Thoracic aorta (tissue), 2 donors: ENCODE results near the gene C10orf95. TPM values are rescaled to one million over a fixed set of nuclear protein-coding genes. Genes with fewer than 3 reads are reported as not detected.

Source experiments
- ATAC-seq: fragments of 150-250 bp; one replicate; pipeline ENCODE4 v1.8.0; 2017; ENCODE audit warnings: low read depth; ENCODE audit not compliant: insufficient number of reproducible peaks, low FRiP score
- DNase-seq: peaks from one replicate; pipeline ENCODE4 v3.0.0-alpha.2; 2020; ENCODE audit warnings: low spot score
- H3K27ac ChIP-seq, 2 donors: fragments of 200-600 bp; sonication (generic); 1 replicate in 1 of 2; 2 replicates in 1 of 2; pipeline ENCODE4 v1.5.1; 2016; ENCODE audit warnings: mild to moderate bottlenecking in 2 of 2, moderate library complexity in 2 of 2
- H3K27me3 ChIP-seq: fragments of 200-600 bp; sonication (generic); replicated peaks from 2 replicates; pipeline ENCODE4 v1.6.0; 2016; ENCODE audit warnings: mild to moderate bottlenecking; ENCODE audit not compliant: insufficient read depth
- H3K36me3 ChIP-seq: fragments of 200-600 bp; sonication (generic); one replicate; pipeline ENCODE4 v1.5.1; 2016
- H3K4me1 ChIP-seq, 2 donors: fragments of 200-600 bp; sonication (generic); 1 replicate in 1 of 2; 2 replicates in 1 of 2; pipeline versions ENCODE4 v1.5.1 to v1.6.0; 2016; ENCODE audit warnings: low read depth in 2 of 2, mild to moderate bottlenecking in 1 of 2; ENCODE audit not compliant: control insufficient read depth in 1 of 2
- H3K4me3 ChIP-seq: fragments of 200-600 bp; sonication (generic); 2 replicates; pipeline ENCODE4 v1.5.1; 2016; ENCODE audit warnings: mild to moderate bottlenecking
- H3K9me3 ChIP-seq: fragments of 200-600 bp; sonication (generic); 2 replicates; pipeline ENCODE4 v1.5.1; 2016
- total RNA-seq, 2 donors: library from RNA; depleted of rRNA; stranded (reverse); fragments of >200 nt; gene quantifications; one replicate each; pipeline versions ENCODE4 v1.1.0 to v1.2.3, GENCODE V29; 2016
- TF ChIP-seq, protein P1 (sequence below): fragments of 200-600 bp; sonication (generic); IDR thresholded peaks from one replicate; pipeline ENCODE4 v1.5.1; 2019; ENCODE audit warnings: antibody characterized with exemption

C10orf95 gene
- total RNA-seq, 2 donors from 2014 or later: not detected

DNA sequence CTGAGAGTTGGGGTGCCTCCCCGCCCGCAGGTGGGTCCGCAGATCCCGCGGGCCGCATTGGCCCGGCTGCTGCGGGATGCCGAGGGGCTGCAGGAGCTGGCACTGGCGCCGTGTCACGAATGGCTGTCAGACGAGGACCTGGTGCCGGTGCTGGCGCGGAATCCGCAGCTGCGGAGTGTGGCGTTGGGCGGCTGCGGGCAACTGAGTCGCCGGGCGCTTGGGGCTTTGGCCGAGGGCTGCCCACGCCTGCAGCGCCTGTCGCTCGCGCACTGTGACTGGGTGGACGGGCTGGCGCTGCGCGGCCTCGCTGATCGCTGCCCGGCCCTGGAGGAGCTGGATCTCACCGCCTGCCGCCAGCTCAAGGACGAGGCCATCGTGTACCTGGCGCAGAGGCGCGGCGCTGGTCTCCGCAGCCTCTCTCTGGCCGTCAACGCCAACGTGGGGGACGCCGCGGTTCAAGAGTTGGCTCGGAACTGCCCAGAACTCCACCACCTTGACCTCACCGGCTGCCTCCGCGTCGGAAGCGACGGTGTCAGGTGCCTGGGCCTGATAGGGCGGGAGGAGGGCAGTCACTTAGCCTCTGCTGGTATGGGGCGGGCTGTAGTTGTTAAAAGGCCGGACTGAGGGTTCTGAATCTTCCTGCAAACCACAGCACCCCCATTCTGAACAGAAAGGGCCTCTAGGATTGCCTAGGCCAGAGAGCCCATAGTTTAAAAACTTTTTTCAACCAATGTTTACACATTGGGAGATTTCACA is 29.4 kb downstream of the C10orf95 start:
- Histone ChIP-seq H3K36me3 (peaks cover 16% of the 10 kb centered on the region), H3K4me3 (peak overlapping the region; percentile 99), H3K27me3 (no peaks in the 10 kb centered on the region), H3K4me1 (peaks cover 21 to 33% of the 10 kb centered on the region in 2 donors), H3K27ac (peak overlapping the region; percentile 72 to 80), H3K9me3 (no peaks in the 10 kb centered on the region)
- TF ChIP-seq, protein P1, sequence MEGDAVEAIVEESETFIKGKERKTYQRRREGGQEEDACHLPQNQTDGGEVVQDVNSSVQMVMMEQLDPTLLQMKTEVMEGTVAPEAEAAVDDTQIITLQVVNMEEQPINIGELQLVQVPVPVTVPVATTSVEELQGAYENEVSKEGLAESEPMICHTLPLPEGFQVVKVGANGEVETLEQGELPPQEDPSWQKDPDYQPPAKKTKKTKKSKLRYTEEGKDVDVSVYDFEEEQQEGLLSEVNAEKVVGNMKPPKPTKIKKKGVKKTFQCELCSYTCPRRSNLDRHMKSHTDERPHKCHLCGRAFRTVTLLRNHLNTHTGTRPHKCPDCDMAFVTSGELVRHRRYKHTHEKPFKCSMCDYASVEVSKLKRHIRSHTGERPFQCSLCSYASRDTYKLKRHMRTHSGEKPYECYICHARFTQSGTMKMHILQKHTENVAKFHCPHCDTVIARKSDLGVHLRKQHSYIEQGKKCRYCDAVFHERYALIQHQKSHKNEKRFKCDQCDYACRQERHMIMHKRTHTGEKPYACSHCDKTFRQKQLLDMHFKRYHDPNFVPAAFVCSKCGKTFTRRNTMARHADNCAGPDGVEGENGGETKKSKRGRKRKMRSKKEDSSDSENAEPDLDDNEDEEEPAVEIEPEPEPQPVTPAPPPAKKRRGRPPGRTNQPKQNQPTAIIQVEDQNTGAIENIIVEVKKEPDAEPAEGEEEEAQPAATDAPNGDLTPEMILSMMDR: no peak
- ATAC-seq (no peak), DNase-seq (no peak)

GRCh38 chr10:102421507-102421756 is 29.9 kb downstream of the C10orf95 start:
- no peaks in the 10 kb centered on the region for H3K9me3 ChIP-seq
- peaks cover 16% of the 10 kb centered on the region for H3K36me3 ChIP-seq
- ATAC-seq: no peak
- no peaks in the 10 kb centered on the region for H3K27me3 ChIP-seq
- H3K4me1 ChIP-seq: peaks cover 21 to 33% of the 10 kb centered on the region in 2 donors
- H3K4me3 ChIP-seq: peak overlapping the region; percentile 99
- TF ChIP-seq, protein P1: no peak
- H3K27ac ChIP-seq: peak overlapping the region; percentile 72 to 80
- DNase-seq: no peak

DNA sequence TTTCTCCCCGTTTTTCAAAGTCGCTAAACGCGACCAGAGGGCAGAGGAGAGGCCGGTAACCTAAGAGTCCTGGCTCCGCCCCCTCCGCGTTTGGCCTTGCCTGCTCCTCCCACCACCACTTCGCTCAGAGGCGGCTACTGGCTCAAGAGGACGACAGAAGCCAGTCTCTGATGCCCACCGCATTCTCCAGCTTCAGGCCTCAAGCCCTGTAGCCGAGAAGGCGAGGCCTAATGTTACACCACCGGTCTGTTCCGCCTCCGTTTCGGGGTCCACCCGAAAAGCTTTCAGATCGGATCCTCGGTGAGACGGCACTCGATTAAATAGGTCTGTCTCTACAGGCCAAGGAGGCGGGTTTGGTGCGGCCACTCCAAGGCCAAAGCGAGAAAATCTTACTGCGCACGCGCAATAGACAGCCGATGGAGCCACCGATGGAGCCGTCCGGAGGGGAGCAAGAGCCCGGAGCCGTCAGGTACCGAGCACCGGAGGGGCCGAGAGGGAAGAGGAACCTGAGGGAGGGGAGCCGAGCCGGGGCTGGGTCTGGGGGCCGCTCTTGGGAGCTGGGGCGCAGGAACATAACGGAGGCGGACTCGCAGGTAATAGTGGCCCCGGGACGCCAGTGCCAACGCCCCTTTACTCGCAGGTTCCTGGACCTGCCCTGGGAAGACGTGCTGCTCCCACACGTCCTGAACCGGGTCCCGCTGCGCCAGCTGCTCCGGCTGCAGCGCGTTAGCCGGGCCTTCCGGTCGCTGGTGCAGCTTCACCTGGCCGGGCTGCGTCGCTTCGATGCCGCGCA is 30.4 kb downstream of the C10orf95 start, which contains the start of gene FBXL15:
Gene FBXL15 (plus strand): TSS at position 123 of the 793 bp plus-strand sequence. CDS start 294 bp downstream, at position 417.
- Histone ChIP-seq H3K9me3 (no peaks in the 10 kb centered on the region), H3K27ac (peak within 1 kb of the TSS; percentile 72 to 80), H3K4me1 (peaks cover 21 to 33% of the 10 kb centered on the region in 2 donors), H3K27me3 (no peaks in the 10 kb centered on the region), H3K4me3 (peak within 1 kb of the TSS; percentile 99), H3K36me3 (peaks cover 16% of the 10 kb centered on the region)
- TF ChIP-seq, protein P1: no peak
- DNase-seq: peak; percentile 96
- peak; percentile 95 for ATAC-seq

DNA sequence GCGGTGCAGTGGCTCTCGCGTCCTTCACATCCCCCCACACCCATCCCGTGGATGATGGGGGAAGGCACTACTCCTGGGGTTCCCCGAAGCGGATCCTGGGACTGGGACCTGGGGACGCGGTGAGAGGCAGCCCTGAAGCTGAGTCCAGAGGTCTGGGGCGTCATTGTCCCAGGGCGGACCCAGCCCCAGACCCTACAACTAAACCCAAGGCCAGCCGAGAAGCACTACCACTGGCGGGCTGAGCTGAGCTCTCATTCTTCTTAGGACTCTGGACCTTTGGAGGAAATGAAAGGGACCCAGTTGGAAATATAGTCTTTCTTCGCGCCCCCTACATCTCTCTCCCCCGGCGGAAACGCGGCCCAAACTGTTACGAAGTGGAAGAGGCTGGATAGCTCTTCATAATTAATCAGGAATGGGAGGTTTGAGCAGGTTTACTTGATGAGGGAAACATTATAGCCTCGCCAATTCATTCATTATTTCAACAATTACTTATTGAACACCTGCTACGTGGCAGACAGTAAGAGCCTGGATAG is 31.1 kb downstream of the C10orf95 start:
- ATAC-seq (no peak), DNase-seq (no peak)
- Histone ChIP-seq H3K36me3 (peaks cover 16% of the 10 kb centered on the region), H3K27me3 (no peaks in the 10 kb centered on the region), H3K9me3 (no peaks in the 10 kb centered on the region), H3K4me3 (peak overlapping the region; percentile 99), H3K4me1 (peaks cover 21 to 33% of the 10 kb centered on the region in 2 donors), H3K27ac (peak overlapping the region; percentile 72 to 80)
- TF ChIP-seq, protein P1: no peak
